GM18861 (cell line): ENCODE measurements around the gene UBE2V1.

Experiments
- ATAC-seq: cut with Tn5 transposase; IDR thresholded peaks from one replicate; pipeline ENCODE4 v1.9.1; 2021; ENCODE audit not compliant: unreplicated experiment

The UBE2V1 gene

DNA sequence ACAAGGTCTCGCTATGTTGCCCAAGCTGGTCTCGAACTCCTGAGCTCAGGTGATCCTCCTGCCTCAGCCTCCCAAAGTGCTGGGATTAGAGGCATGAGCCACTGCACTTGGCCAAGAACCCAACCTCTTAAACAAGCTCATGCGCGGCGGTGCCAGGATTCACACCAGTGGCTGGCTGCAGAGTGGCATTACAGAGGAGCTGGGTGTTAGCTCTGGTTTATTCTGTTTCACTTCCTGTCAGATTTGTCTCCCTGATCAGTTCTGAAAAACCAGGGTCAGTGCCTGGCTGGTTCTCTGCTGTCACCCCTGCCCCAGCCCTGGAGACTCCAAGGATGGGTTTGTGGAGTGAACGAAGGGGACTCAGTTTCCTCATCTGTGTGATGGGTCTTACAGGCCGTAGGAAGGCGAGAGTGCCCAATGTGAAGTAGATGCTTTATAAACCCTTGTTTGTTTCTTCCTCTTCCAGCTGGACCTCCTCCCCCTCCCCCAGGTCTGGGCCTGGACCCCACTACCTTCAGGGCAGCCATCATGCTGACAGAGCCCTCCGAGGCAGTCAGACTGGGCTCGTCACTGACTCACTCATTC is 63.4 kb downstream of the UBE2V1 start:
- ATAC-seq = no peak

DNA sequence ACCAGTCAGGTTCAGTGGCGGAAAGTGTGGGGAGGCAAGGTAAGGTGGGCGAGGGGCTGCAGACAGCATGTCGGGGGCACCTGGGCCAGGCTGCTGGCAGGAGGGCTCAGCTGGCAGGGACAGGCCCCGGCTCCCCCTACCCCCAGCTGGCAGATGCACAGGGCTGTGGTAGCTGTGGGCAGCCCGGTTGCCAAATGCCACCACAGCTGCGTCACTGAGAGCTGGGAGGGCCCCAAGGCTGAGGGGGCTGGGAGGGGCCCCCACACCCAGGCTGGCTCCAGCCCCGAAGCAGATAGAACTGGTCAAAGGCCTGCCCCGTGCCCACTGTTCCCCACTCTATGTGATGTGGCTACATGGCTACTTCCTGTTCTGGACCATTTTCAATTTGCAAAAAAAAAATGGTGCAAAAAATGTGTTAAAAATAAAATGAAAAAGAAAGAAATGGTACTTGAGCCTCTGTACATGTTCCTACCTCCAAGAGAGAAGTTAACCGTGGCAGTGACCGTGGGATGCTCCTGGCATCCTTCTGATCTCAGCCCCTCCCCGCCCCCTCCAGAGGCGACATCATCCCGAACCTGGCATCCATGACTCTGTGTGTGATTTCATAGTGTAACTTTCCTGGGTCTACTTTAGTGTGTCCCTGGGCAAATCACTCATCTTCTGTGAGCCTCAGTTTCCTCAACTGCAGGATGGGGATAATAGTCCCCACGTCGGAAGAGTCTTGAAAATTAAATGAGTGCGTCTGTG is 64.4 kb downstream of the UBE2V1 start:
- no peak for ATAC-seq

DNA sequence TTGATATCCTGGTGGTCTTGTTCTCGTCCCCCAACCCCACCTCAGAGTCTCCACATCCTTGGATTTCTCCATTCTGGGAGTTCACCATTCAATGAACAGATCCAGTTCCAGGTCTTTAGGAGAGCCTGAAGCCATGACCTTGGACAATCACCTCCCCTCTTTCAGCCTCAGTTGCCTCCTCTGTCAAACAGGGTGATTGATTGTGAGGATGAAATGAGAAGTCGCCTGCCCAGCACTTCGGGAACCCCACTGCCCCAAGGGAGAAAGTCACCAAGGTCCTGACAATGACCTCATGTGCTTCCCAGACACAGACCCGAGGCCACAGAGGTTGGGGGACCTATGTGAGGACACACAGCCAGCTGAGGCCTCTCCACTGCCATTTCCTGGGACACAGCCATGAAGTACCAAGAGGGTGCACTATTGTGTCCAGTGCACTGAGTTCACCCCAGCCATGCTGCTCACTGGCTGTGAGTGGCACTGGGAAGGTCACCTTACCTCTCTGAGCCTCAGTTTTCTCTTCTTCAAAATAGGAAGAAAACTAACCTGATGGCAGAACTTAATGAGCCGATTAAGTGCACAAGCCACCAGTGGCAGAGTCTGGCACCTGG is 68.5 kb downstream of the UBE2V1 start:
- no peak for ATAC-seq

DNA sequence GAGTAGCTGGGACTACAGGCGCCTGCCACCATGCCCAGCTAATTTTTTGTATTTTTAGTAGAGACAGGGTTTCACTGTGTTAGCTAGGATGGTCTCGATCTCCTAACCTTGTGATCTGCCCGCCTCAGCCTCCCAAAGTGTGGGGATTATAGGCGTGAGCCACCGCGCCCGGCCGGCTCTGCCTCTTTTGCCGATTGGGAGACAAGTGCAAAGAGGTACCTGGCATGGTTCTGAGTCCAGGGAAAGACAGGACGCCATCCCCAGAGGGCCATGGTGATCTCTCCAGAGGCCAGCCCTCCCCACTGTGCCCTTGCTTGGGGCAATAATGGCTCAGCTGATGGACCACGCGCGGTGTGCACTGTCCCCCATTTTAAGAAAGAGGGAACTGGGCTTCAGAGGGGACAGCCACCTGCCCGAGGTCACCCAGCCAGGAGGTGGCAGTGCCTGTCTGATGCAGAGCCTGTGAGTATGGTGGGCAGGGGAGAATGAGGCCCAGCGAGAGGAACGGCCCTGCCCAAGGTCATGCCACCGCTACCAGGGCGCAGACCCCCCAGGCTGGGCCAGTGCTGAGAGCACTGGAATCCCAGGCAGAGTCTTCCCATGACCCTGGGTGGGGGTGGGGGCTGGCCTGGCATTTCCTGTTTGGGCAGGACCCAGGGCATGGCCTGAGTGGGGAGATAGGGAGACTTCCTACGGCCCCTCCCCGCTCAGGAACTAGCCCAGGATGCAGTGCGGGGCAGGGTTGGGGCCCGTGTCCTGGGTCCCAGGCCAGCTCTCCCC is 69.2 kb downstream of the UBE2V1 start:
- no peak for ATAC-seq

DNA sequence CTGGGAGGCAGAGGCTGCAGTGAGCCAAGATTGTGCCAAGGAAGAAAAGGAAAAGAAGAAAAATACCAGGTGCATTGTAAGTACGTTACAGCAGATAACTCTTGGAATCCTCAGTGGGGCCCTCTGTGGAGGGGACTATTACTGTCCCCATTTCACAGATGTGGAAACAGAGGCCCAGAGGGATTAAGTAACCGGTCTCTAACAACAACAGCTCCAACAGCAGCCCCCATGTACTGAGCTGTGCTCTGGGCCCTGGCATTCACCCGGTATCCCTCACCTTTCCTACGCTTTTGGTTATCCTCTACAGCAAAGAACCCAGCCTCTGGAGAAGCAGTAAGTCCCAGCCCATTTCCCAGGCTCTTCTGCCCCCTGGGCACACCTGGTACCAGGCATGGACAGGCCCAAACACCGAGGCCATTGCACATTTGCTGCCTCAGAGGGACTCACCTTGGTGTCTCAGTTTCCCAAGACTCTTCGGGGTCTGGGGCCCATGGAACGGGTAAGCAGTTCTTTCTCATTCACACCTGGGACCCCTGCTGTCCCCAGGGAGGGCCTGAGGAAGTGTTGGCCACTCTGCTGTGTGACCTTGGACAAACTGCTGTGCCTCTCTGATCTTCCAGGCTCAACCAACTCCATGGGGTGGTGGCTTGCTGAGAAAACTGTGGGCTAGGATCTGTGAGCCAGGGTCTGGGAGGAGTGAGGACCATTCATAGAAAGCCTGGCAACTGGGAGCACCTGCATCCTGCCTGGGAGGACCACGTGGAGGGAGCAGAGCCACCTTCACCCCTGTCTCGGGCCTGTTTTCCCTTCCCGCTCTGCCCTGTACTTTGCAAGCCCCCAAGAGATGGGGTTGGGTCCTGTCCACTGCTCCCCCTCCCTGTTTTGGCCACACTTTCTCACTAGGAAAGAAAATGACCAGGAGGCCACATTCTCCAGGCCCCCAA is 70.3 kb downstream of the UBE2V1 start:
- no peak for ATAC-seq

DNA sequence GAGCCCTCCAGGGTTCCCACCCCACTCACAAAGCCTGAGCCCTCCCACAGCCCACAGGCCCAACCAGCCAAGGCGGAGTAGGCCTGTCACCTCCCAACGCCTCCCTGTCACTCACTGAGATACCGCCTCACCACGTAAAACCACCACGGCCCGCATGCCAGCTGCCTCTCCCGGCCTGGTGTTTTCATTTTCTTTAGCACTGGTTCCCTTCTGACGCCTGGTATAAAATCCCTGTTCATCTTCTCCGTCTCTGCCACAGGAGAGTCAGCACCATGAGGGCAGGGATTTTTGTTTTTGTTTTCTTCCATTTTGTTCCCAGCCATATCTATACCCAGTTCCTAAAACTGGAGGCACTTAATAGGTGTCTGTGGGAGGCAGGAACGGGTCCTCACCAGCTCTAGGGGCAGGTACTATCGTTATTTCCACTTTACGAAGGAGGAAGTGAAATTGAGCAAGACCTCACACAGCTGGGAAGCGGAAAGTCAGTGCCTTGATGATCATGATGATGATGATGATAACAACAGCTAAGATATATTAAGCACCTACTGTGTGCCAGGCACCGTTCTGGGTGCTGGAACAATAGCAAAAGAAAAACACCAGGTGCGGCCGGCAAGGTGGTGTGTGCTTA is 71.6 kb downstream of the UBE2V1 start:
- no peak for ATAC-seq

DNA sequence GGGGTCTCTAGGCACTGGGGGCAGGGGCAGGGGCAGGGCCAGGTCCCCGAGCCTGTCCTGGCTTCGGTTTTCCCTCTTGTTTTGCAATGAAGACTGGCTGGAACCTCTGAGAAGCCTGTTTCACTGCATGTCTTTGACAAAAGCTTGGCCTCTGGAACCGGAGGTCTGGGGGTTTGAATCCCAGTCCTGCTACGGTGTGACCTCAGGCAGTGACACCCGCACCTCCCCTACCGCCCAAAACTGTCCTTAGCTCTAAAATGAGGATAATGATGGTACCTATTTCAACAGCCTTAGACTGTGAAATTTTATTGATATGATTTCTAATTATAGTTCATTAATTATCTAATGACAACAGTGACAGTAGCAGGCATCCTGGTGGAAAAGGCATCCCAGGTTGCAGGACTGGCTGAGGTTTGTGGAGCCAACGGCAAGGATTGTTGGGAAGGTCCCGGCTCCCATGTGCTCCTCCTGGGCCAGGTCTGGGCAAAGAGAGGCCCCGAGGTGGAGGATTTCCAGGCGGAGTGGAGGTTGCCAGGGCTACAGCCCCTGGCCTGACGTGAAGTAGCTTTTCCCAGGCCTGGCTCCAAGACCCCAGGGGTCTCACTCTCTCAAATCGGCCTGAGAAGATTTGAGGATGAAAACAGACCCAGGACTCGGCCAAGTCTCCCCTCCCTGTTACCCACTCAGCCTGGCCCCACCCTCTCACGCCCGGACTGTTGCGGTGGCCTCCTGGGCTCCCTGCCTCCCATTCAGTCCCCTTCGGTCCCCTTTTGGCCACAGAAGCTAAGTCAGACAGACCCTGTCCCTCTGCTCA is 72.3 kb downstream of the UBE2V1 start:
- no peak for ATAC-seq

DNA sequence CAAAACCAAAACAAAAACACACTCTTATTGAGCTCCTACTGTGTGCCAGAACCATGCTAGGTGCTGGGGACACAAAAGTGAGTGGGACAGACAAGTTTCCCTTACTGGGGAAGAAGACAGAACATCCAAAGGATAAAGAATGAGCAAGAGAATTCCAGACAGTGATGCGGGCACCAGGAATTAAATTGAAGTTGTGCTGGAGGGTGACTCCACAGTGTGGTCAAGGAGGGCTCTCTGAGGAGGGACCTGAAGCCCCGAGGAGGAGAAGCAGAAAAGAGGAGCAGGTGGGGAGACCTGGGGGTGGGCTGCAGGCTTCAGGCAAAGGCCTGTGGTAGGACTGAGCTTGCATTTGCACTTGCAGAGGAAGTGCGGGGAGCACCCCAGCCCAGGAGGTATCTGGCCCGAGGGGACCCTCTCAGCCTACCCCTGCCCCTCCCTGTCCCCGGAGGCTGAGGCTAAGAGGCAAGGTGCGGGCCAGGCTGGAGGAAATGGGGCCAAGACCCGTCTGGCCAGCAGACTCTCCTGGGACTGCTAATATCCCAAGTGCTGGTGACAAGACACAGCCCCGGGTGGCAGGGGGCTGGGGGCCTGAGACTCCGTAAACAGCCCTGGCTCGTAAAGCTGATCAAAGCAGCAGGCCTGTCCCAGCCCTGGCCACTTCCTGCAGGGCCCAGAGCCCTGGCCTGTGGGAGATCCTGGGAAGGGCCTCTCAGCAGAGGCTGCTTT is 73.1 kb downstream of the UBE2V1 start:
- no peak for ATAC-seq

DNA sequence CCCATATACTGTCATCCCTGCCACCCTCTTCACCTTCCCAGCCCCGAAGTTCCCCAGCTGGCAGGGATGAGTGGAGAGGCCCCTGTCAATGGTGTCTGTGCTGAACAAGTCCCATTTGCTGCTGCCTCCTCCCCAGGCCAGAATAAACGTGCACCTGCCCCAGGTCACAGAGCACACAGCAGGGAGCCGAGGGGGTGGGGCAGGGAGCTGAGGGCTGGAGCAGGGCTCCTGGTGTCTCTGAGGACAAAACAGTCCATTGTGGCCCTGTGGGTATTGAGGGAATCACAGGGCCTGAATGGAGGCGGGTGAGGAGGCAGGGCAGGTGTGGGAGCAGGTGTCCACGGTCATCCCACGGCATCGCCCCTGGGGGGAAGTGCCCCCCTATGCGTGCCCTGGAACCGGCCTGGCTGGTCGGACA is 74.4 kb downstream of the UBE2V1 start:
- ATAC-seq = no peak

DNA sequence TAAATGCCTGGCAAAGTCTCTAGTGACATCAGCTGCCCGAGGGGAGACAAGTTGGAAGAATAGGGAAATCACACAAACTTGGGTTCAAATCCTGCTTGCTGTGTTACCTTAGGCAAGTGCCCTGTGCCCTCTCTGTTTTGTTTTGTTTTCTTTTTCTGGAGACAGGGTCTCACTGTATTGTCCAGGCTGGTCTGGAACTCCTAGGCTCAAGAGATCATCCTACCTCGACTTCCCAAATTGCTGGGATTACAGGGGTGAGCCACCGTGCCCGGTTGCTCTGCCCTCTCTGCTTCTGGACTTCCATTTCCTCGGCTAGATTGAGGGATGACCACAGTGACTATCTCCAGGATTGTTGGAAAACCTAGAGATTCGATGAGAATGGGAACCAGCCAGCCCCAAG is 74.8 kb downstream of the UBE2V1 start:
- no peak for ATAC-seq

DNA sequence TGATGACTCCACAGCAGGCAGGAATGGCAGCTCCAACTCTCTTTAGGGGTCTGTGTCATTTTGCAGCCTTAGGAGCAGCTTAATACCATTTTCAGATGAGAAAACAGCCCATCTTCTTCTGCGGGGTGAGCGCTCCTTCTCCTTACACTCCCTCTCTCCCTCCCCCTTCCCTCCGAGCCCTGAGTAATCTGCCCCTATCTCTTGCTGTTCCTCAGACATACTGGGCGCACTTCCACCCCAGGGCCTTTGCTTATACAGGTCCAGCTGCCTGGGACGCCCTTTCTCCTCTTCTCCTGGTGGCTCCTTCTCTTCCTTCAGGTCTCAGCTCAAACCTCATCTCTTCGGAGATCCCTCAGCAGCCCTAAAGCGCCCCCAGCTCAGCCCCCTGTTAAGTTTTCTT is 75.4 kb downstream of the UBE2V1 start:
- no peak for ATAC-seq

DNA sequence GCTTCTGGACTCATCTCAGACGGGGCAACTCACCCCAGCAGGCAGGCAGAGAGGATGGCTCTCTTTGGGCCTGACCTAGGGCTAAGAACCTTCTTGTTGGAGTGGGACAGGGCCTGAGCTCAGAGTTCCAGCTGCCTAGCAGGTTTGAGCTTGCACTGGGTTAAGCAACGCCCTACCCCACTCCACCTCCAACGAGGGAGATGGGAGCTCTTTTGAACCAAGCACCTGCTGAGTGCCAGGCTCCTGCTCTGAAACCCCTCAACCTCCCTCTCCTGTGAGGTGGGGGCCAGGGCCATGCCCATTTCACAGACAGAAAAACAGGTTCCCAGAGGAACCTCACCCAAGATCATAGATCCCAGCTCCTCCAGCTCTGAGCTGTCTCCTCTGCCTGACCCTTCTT is 75.8 kb downstream of the UBE2V1 start:
- ATAC-seq = no peak

DNA sequence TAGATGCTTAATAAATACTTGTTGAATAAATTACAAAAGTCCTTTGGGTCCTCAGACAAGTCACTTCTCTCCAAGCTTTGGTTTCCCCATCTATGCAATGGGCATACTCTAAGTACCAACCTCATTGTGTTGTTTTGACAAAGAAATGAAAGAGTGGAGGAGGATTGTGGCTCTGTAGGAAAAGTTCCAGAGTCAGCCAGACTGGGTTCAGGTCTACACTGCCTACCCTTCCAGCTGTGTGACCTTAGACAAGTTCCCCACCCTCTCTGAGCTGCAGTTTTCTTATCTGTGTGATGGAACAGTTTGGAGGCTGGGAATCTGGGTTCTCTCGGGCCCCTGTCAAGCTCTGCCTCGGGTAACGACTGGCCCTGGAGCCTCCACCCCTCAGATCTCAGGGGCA is 76.2 kb downstream of the UBE2V1 start:
- no peak for ATAC-seq

DNA sequence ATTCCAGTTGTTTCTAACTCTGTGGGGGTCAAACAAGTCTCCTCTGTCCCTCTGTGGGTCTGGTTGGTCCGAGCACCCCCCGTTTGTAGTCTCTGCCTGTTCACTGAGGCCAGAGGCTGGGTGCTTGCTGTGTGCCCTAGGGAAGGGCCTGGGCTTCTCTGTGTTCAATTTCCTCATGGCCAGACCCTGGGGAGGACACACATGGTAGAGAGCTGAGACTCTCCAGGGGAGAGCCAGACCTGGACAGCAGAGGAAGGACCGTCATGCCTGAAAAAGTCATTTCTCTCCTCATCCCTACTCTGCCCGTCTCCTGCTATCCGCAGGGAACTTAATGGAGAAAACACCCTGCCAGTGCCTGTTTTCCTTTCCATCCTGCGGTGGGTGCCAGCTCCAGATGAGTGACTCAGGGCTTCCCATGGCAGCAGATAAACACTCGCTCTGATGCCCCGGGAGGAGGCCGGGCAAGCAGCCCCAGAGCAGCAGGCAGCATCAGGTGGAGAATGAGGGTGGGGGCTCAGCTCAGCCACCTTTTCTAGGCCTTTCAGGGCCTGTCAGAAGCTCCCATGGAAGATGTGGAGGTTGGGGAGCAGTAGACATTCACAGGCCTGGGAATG is 78.3 kb downstream of the UBE2V1 start:
- ATAC-seq = no peak

DNA sequence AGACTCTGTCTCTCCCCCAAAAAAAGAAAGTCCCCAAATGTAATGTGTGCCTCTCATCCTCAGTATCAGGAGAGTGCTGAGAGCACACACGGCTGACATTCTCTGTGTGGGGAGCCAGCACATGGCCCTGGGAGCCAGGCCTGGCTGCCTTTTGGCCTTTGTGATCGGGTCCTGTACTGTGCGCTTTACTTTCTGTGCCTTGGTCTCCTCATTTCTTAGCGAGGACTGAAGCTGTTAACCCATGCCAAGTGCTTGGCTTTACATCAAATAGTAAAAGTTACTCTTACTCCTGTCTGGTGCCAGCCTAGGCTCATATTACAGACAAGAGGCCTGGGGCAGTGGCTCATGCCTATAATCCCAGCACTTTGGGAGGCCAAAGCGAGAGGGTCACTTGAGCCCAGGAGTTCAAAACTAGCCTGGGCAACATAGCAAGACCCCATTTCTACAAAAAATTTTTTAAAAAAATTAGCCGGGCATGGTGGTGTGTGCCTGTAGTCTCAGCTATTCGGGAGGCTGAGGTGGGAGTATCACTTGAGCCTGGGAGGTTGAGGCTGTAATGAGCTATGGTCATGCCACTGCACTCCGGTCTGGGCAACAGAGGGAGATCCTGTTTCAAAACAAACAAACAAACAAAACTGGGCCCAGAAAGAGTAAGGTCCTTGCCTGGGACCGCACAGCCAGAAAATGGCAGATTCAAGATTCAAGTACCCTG is 79.8 kb downstream of the UBE2V1 start:
- no peak for ATAC-seq
